Measurements from ENCODE around the gene PDZD7.
"Not testable (repeated sequence)": the region's sequence is repeated elsewhere in the genome, so short reads cannot be mapped to it uniquely, and the experiment has no call there.

Gene PDZD7

DNA sequence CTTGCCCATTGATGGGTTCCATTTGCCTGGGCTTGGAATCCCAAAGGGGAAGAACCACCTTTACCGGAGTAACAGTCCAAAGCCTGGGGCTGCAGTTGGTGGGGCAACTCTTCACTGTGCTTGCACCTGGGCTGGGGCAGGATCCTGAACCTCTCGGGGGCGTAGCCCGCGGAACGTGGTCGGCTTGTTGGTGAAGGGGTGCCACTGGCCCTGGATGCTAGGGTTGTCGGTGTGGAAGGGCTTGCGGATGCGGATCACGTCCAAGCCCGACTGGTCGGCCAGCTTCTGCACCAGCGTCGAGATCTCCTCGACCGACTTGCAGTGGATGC lies 44.3 kb downstream of the PDZD7 start:
- DNase-seq (ENCODE audit: insufficient read length, low spot score) (no peak), FAIRE-seq (no peak)

DNA sequence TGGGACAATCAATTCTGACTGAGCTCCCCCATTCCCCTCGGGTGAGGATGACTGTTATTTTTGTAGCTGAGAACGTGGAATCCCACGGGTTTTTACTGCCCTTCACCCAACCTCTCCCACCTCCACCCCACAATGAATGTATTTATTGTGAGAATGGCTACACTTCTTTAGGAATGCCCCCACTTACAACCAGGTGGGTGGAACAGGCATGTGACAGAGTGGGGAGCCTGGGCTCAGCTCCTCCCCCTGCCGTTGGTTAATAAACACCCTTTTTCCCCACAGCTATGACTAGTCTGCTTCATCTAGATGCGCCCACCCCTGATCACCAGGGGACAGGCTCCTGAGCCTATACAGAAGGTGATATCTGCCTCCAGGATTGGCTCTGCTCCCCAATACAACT lies 45.6 kb downstream of the PDZD7 start:
- no peak for DNase-seq (ENCODE audit: insufficient read length, low spot score)
- no peak for FAIRE-seq

DNA sequence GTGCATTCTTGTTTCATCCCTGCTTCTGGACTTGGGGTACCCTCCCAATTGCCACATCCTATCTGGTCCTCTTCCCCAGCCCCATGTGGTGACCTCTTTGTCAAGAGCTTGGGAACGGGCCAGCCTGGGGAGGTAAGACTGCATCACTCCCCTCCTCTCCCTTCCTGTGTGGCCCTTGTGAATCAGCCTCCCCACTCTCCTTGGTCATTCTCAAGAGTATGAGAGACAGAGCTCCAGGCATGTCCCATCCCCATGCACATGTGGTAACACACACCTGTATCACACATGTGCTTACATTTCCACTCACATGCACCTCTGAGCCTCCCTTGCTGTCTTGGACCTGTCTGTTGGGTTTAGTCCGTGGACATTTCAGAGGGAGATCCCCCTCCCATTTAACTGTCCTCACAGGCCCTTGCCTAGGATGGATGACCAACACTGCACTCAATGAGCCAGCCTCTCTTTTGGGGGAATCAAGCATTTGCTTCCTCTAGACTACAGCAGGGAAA lies 46.2 kb downstream of the PDZD7 start:
- DNase-seq (ENCODE audit: insufficient read length, low spot score) (no peak), FAIRE-seq (no peak)

DNA sequence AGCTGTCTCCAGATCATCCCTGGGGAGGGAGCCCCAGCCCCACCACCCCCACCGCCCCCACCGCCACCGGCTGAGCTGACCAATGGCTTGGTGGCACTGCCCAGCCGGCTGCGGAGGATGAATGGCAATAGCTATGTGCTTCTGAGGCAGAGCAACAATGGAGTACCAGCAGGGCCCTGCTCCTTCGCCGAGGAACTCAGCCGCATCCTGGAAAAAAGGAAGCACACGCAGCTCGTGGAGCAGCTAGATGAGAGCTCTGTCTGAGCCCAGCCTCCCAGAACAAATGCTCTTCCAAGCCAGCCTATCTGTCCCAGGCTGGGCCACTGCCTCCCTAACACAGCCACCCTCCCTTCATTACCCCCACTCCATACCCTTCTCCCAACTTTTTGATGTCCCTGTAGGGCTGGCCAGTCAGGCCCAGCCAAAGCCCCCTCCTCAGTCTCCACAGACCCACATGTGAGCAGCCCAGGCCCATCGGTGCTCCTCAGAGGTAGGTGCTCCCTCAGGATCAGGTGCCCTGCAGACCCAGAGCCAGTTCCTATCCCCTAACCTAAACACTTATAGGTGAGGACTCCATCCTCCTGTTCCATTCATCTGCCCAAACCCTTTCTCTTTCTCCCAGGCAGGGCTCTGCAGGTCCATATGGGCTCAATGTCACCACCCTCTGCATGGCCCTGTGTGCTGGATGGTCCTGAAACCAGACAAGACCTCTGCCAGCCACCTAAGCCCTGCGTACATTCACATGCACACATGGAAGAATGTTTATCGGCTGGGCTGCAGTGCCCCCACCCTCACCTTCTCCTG lies 46.9 kb downstream of the PDZD7 start:
- no peak for DNase-seq (ENCODE audit: insufficient read length, low spot score)
- no peak for FAIRE-seq

DNA sequence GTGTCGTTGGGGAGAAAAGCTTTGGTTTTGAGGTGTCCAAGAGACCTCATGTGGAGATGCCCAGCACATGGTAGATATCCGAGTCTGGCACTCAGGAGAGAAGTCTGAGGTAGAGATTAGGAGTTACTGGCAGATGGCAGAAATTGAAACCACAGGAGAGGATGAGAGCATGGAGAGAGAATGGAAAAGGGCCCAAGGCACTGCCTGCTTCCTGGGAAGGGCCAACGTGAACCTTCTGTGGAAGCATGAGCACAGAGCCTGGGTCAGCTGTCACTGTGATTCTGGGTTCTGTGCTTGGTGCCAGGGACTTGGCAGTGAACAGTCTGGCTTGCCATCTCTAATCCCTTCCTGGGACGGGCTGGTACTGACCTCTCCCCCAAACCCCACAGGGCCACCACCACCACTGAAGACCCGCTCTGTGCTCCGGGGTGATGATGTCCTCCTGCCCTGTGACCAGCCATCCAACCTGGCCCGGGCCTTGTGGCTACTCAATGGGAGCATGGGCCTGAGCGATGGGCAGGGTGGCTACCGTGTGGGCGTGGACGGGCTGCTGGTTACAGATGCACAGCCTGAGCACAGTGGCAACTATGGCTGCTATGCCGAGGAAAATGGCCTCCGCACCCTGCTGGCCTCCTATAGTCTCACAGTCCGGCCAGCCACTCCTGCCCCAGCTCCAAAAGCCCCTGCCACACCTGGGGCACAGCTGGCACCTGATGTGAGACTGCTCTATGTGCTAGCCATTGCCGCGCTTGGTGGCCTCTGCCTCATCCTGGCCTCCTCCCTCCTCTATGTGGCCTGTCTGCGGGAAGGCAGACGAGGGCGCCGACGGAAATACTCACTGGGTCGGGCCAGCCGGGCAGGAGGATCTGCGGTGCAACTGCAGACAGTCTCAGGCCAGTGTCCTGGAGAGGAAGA lies 47.8 kb downstream of the PDZD7 start:
- FAIRE-seq (no peak), DNase-seq (ENCODE audit: insufficient read length, low spot score) (no peak)

DNA sequence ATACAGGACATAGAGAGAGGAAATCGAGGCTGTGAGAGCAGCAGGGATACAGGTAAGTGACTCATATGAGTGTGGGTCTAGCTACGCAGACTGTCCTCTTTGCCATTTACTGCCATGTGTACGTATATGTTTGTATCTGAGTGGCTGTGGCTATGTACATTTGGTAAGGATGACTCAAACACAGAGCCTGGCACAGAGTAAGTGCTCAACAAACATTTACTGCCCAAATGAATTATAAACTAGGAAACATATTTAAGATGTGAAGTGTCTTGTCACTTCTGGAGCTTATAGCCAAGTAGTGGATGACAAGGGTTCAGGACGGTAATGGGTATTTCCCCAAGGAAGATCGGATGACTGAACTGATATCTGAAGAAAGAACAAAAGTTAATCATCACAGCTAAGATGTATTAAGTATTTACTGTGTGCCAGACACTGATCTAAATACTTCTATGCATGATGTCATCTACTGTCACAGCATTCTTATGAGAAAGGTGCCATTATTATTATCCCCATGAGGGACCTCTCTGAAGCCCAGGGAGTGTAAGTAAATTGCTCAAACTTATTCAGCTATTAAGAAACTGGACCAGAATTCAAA lies 49.7 kb downstream of the PDZD7 start:
- no peak for FAIRE-seq
- DNase-seq (ENCODE audit: insufficient read length, low spot score) = no peak

DNA sequence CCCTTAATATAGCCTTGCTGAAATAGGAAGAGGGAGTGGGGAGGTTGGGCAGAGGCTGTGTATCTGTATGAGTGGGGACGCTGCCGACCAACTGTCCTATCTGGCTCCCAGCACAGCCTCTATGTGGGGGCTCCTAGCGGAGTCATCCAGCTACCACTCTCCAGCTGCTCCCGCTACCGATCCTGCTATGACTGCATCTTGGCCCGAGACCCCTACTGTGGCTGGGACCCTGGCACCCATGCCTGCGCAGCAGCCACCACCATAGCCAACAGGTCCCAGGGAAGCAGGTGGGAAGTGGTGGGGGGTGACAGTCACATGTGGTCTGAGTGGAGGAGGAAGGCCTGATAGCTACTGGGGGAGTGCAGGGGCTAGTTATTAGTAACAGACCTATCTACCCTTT lies 50.2 kb downstream of the PDZD7 start:
- DNase-seq (ENCODE audit: insufficient read length, low spot score) (no peak), FAIRE-seq (no peak)

DNA sequence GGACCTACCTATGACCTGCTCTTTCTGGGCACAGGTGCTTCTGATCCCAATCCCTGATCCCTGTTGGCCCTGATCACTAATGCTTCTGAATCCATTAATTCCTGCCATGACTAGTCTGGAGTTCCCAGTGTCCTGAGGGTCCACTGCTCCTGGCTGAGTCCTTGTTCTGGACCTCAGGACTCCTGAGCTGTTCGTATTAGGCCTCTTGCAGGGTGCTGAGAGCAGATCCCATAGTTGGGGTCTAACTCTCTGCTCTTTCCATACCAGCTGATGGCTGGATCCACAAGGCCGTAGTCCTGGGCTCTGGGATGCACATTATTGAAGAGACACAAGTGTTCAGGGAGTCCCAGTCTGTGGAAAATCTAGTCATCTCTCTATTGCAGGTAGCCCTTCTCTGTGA lies 50.6 kb downstream of the PDZD7 start:
- no peak for FAIRE-seq
- no peak for DNase-seq (ENCODE audit: insufficient read length, low spot score)

DNA sequence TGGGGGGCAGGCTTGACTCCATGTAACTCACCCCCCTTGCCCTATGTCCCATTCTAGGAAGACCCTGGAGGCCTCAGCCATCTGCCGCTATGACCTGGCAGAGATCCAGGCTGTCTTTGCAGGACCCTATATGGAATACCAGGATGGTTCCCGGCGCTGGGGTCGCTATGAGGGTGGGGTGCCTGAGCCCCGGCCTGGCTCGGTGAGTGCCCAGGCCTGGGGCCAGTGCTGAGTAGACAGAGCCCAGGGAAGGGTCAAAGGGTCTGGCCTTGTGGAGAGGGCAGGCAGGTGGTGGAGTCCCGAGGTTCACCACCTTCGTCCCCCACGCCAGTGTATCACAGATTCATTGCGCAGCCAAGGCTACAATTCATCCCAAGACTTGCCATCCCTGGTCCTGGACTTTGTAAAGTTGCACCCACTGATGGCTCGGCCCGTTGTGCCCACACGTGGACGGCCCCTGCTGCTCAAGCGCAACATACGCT lies 51.1 kb downstream of the PDZD7 start:
- FAIRE-seq (no peak), DNase-seq (ENCODE audit: insufficient read length, low spot score) (no peak)

DNA sequence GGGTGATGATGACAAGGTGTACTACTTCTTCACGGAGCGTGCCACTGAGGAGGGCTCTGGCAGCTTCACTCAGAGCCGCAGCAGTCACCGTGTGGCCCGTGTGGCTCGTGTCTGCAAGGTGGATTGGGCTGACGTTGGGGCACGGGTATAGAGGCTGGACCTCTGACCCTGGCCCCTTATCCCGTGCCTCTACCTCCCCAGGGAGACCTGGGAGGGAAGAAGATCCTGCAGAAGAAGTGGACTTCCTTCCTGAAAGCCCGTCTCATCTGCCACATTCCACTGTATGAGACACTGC lies 52.1 kb downstream of the PDZD7 start:
- no peak for DNase-seq (ENCODE audit: insufficient read length, low spot score)
- no peak for FAIRE-seq

DNA sequence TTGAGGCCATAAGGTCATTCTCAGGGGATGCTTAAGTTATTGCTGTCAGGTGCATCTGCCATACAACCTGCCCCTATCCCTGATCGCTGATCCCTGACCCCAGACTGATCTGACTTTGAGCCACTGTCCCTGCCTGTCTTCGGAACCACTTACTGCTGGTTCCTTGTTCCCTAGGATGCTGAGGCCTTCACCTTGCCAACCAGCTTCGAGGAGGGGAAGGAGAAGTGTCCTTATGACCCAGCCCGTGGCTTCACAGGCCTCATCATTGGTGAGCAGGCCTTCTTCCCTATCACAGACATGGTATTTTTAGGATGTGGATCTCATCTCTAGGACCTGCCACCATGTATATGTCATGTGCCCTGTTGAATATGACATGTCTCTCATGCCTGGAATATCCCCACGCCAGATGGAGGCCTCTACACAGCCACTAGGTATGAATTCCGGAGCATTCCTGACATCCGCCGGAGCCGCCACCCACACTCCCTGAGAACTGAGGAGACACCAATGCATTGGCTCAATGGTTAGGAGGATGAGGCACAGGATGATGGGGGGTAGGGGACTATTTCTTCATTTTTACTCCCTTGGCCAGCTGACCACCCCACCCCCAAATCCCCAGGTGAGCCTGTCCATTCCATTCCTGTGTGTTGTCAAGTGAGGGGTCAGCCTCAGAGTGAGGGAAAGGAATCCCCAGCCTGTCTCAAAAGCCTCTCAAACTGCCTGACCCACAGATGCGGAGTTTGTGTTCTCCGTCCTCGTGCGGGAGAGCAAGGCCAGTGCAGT lies 52.6 kb downstream of the PDZD7 start:
- FAIRE-seq (no peak), DNase-seq (ENCODE audit: insufficient read length, low spot score) (no peak)

DNA sequence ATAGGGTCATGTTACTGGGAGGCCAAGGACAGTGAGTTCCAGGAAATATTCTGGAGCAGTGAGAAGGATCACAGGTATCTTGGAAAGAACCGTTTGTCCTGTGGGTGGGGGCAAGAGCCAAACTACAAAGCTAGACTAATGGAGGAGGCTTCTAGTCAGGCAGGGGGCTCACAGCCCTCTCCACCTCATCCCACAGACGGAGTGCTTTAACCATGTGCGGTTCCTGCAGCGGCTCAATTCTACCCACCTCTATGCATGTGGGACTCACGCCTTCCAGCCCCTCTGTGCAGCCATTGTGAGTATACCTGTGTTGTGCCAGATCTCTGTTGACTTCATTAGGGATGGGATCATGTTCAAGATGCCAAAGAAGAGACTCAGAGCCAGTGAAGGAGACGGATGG lies 53.5 kb downstream of the PDZD7 start:
- no peak for DNase-seq (ENCODE audit: insufficient read length, low spot score)
- FAIRE-seq = no peak

DNA sequence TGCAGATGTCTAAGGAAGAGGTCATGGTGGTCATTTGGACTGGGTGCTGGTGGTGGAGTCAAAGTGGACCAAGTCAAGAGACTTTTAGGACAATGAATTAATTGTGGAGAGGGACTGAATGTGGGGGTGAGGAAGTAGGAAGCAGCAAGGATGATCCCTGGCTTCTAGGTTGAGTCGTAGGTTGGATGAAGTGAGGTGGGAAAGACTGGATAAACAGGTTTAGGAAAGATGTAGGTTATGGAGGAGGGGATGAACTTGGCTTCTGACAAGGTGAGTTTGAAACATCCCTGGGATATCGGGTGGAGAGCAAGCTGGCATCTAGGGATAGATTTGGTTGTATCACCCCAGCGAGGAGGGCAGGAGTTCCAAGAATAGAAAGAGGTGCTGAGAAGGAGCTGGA lies 54.0 kb downstream of the PDZD7 start:
- FAIRE-seq (no peak), DNase-seq (ENCODE audit: insufficient read length, low spot score) (no peak)

DNA sequence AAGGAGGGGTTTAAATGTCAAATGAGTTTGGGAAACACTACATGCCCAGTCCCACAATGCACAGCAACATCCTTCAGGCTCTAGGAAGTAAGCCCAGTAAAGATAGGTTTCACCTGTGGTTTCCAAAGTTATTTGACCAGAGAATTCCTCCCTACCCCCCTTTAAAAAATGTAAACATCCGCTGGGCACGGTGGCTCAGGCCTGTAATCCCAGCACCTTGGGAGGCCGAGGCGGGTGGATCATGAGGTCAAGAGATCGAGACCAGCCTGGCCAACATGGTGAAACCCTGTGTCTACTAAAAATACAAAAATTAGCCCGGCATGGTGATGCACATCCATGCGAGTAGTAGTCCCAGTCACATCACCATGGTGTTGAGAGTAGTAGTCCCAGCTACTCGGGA lies 55.5 kb downstream of the PDZD7 start:
- DNase-seq (ENCODE audit: insufficient read length, low spot score); FAIRE-seq: not testable (repeated sequence)

DNA sequence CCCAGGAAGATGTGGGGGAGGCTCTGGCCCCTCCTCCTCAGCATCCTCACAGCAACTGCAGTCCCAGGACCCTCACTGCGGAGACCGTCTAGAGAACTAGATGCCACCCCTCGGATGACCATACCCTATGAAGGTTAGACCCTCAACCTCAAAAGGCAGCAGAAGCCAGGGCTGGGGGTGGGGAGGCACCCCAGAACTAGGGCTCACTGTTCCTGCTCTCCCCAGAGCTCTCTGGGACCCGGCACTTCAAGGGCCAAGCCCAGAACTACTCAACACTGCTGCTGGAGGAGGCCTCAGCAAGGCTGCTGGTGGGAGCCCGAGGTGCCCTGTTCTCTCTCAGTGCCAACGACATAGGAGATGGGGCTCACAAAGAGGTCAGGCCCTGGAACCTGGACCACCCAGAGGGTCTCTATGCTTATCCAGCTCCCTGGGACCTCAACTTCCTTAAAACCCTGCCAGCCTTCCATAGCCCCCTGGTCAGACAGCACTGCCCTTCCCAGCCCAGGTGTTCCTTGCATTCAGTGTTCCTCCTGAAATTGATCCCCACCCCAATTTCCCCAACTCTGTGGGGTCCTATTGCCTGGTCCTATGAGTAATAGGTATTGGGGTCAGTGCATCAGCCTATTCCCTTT lies 57.9 kb downstream of the PDZD7 start:
- FAIRE-seq = no peak
- DNase-seq (ENCODE audit: insufficient read length, low spot score) = no peak

DNA sequence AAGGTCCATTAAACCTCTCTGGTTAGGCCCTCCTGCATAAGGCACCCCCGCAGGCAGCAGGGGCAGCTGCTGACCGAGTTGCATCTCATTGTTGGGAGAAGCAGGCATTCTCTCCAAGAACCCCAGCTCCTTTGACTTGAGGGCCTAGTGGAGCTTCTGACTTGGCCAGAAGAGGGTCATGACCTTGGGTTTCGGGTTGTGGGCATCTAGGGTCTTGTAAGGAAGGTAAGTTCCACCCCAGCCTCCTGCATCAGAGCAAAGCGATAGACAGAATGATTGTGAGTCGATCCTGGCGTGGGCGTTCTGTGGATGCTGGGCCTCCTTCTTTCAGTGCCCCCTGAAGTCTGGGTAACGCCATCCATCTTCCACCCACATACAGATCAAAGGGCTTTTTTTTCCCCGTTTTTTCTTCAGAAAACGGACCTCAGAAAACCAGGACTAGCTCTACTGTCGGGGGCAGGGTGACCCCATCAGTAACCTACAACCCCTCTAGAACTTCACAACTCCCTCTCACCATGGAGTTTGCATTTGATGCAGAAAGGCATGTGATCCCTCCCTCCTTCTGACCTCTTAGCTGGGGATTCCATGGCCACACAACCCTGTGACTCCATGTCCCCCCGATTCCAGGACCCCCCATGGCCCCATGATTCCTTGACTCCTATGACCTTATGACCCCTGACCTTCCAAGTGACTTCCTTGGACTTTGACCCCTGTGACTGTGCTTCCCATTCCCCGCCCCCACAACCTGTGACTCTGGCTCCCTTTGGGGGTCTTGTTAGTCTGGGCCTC lies 58.6 kb downstream of the PDZD7 start:
- no peak for FAIRE-seq

DNA sequence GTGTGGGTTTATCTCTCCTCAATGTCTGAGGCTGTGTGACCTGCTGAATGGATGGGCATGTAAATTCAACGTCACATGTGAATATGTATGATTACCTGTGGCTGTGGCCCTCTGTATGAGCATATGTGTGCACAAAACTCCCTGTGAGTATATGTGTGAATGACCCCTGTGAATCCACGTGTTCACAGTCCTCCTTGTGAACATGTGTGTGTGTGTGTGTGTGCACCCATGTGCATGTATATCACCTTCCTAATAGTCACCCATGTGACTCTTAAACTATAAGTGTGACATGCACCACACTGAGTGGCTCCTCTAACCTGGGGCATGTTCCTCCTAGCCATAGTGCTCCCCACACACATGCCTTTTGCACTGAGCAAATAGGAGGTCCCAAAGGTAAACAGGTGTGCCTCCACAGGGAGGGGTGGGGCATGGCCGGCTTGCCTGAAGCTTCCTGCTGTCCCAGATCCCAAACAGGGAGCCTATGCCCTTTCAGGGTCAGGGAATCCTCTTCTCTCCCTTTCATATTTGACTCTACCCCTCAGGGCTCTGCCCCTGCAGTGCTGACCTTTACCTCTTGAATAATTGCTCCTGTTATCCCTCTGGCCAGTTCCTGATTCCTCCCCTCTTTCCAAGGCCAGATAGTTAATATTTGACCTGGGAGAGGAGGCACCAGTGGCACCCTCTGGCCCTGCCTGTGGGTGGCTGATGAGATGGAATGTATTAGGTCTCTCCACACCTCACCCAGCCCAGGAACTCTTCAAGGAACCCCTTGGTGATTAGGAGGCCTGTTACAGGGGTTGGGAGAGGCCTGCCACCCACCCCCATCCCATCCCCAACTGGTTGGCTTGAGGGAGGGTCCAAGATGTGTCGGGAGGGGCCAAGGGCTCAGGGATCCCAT lies 59.8 kb downstream of the PDZD7 start:
- no peak for DNase-seq (ENCODE audit: insufficient read length, low spot score)
- no peak for FAIRE-seq

More for the DNA sequence above, 58.6 kb downstream of the PDZD7 start:
- DNase-seq (ENCODE audit: insufficient read length, low spot score) = no peak

DNA sequence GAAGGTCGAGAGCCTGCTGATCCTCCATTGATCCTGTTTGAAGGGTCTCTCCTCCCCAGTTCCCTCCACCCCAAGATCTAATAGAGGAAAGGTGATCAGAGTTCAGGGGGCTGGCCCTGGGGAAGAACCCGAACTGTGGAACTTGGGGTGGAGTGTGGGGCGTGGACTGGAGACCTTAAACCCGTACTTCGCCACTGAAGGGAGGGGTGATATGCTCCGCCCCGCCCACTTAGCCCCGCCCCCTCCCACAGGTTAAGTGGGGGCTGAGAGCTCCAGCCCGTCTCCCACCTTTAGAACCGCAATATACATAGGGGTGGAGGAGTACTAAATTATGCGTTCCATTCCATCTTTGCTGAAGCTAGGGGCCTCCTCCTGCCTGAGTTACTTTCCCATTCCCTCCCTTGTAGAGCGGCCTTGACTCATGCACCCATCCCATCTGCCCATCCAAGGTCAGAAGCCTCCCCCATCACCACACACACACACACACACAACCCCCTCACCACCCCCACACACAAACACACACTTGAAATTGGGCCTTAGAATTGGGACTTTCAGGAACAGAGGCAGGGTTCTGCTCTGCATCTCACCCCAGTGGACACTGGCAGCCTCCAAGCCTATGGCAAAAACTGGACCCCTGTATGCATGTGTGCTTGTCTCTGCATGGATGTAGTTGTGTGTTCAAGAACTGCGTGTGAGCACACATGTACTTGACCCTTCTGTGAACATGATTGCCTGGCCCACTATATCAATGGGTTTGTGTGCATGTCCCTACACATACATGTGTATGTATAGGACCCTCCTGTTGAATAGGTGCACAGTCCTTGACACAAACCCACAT lies 60.6 kb downstream of the PDZD7 start:
- FAIRE-seq = no peak
- DNase-seq (ENCODE audit: insufficient read length, low spot score) = no peak
